Right ventricle myocardium inferior (tissue), 1 donor: ENCODE results near the gene INSYN2B. TPM values are rescaled to one million over a fixed set of nuclear protein-coding genes. Genes with fewer than 3 reads are reported as not detected.

ENCODE experiments used
- ATAC-seq: fragments of 200-7000 bp; cut with Tn5 transposase; one replicate; pipeline ENCODE4 v1.9.1; 2020; ENCODE audit warnings: mild to moderate bottlenecking, moderate library complexity
- DNase-seq: peaks from one replicate; pipeline ENCODE4 v3.0.0; 2021; ENCODE audit errors: missing footprints
- intact Hi-C: fragments of 100-400 bp; cut with DNase I; formaldehyde crosslinking; loops from one replicate; pipeline ENCODE4 v1.11.0; 2022
- long read RNA-seq: library from polyadenylated mRNA; unstranded; transcript quantifications from one replicate; pipeline ENCODE4 v2.0.0, GENCODE V29; 2021
- total RNA-seq: library from RNA; stranded (reverse); fragmentation: NEBNext Ultra II Directional; extraction: Animal tissue kit (Norgen Biotek cat#: 25700); gene quantifications from one replicate; pipeline ENCODE4 v1.2.1, GENCODE V29; 2021
- donor health status: DM: no; HTN: yes; CAD: no; lungs with severe emphysema.

The INSYN2B gene
- total RNA-seq, result 0.87 TPM
- long read RNA-seq, result 0 reads

GRCh38 chr5:169980418-169981053 lies at the start of gene INSYN2B:
TSS of gene INSYN2B (minus strand) at chr5:169980495. CDS start at chr5:169883898, 96,597 bp downstream.
- ATAC-seq, result peak; percentile 94
- no peak for DNase-seq
- intact Hi-C loops, result loop anchor here (2.0 kb wide), 1 partner anchor 274 kb away; no protein-coding TSS in a partner anchor

DNA sequence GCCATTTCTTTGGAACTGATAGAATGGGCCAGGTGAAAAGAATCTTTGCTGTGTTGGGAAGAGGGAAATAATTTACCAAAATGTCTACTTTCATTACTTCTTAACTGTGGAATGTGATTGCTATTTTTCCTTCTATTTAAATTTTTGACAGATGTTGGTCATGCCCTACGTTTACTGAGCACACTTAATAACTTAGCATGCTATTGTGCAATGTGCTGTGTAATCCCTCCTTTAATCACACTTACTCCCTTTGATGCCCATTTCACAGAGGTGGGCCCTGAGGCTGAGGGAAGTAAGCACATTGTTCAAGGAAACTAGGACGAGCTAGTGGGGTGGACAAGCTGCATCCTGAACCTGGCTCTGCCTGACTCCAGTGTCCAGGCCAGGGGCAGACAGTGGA lies 47.8 kb upstream of the INSYN2B start:
- DNase-seq (no peak), ATAC-seq (no peak)
- intact Hi-C loops, result no loop called here

DNA sequence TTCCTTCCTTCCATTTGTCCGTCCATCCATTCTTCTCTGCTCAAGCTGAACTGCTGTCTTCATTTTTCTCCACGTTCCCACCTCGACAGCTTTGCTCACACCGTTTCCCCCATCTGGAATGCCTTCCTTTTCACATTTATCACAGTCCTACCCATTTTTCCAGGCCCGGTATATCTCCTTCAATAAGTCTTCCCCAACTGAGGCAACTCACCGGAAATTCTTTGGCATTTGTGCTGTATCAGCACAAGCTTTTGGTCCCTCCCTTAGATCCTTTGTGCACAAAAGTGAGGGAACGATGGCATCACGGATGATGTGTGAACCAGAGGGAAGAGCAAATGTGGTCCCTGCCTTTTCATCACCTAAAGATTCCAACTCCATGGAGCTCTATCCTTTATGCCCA lies 45.6 kb upstream of the INSYN2B start:
- ATAC-seq (no peak), DNase-seq (no peak)
- intact Hi-C loops, result no loop called here

- no peak for DNase-seq
- ATAC-seq, result no peak
- intact Hi-C loops, result no loop called here
Observed at GRCh38 chr5:170021506-170021905, 41.2 kb upstream of the INSYN2B start.

DNA sequence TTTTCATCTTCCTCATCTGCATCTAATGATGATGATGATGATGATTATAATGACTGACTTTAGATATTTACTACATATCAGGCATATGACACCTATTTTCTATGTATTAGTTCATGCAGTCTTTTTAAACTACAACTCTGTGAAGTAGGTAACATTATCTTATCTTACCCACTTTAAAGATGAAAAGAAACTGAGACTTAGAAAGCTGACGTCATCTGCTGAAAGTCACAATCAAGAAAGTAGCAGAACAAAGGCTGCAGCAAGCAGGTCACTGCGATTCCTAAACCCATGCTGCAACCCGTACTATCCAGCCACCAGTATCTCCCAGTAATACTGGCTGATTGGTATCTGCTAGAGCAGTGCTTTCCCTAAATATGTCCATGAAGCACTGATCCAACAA lies 40.1 kb upstream of the INSYN2B start:
- intact Hi-C loops, result no loop called here
- ATAC-seq, result no peak
- DNase-seq, result no peak

DNA sequence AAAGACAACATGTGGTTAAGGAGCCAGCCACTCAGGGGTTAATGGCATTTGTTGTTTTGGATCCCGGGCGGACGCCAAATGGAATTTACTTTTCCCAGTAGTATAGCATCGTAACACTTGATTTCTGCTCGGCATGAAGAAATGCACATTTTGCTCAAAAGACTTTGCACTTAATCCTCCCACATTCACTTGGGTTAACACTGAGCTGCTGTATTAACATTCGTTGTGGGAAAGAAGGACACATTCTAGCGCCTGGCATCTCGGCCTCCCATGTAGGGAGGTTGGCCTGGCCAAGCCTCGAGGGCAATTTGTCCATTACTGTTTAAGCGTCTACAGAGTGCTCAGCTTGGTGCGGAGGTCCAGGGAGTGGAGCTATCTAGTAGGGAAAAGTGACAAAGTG lies 32.3 kb upstream of the INSYN2B start:
- ATAC-seq, result no peak
- no peak for DNase-seq
- intact Hi-C loops, result no loop called here

DNA sequence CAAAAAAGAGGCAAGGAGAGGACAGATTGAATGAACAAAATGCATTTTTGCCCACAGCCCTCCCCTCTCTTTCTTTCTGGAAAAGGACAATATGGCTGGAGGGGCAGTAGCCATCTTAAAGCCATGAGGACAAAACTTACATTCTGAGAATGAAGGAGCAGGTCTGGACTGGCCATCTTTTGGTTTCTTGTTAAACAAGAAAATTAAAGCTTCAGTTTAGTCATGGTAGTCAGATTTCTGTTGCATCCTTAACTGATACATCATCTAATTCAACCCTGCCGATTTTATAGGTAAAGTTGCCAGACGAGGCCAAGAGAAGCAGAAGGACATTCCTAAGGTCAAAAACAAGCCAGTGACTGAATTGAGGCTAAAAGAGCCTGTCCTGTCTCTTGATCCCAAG lies 31.5 kb upstream of the INSYN2B start:
- no peak for ATAC-seq
- intact Hi-C loops, result no loop called here

DNA sequence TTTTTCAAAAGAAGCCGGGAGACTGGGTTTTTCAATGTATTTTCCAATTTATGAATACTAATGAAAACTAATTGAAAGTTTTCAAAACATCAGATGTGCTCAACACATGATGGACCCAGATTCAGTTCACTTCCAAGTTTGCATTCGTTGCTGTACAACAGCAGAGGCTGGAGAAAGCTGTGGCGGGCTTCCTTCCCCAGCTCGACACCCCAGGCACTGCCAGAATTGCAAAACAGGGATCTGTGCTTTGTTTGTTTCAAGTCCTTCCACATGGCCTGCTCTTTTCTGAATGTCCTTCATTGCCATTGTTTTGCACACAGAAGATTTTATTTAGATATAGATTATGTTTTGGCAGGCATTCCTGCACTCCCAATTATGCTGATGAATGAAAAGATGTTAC lies 30.3 kb upstream of the INSYN2B start:
- ATAC-seq (no peak), DNase-seq (no peak)
- intact Hi-C loops, result no loop called here

More for the DNA sequence above, 31.5 kb upstream of the INSYN2B start:
- DNase-seq, result no peak

DNA sequence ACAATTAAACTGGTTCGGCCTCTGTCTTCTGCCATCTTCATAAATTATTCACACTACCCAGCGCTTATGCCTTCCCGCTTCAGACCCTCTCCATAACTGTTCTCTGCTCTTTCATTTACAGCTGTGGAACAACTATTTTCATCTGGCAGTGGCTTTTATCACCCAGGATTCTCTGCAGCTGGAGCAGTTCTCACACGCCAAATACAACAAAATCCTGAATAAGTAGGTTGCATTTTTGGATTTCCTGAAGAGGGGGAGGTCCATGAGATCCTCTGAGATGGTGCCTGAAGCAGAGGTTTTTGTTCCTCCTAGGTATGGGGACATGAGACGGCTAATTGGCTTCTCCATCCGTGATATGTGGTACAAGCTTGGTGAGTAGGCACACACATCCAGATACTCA lies 28.1 kb upstream of the INSYN2B start:
- DNase-seq, result no peak
- intact Hi-C loops, result no loop called here
- ATAC-seq, result no peak

DNA sequence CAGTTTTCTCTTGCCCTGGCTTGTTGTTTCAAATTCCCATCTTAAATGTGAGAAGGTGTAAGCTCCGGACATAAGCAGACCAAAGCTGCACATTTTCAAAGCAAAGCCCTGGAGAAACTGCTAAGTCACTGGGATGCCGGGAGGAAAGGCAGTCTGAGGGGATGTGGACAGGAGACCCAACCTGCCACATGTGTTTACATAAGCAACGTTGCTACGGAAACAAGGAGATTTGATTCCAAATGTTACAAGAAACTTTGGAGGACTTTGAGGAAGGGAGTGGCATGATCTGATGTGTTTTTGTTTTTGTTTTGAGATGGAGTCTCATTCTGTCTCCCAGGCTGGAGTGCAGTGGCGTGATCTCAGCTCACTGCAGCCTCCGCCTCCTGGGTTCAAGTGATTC lies 25.7 kb upstream of the INSYN2B start:
- no peak for DNase-seq
- no peak for ATAC-seq
- intact Hi-C loops, result no loop called here

GRCh38 chr5:170000155-170000554 lies 19.9 kb upstream of the INSYN2B start:
- intact Hi-C loops, result no loop called here
- no peak for DNase-seq
- ATAC-seq, result no peak

GRCh38 chr5:169999621-170000020 lies 19.3 kb upstream of the INSYN2B start:
- ATAC-seq (no peak), DNase-seq (no peak)
- intact Hi-C loops, result no loop called here

DNA sequence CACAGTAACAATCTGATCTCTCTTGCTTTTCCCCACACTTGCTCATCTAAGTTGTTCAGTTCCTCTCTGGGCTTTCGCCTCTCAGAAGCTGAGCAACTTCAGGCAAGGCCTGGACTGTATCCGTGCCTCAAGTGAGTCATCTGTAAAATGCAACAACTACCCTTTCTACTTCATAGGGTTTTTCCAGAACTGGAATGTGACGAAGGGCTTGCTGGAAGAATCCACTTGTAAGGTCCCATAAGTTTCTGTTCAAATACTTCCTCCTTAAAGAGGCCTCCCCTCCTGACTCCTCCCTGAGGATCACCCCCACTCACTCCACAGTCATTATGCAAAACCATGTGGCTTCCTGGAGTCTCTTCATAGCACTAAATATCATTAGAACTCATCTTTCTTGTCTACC lies 17.5 kb upstream of the INSYN2B start:
- intact Hi-C loops, result no loop called here
- no peak for DNase-seq
- no peak for ATAC-seq

DNA sequence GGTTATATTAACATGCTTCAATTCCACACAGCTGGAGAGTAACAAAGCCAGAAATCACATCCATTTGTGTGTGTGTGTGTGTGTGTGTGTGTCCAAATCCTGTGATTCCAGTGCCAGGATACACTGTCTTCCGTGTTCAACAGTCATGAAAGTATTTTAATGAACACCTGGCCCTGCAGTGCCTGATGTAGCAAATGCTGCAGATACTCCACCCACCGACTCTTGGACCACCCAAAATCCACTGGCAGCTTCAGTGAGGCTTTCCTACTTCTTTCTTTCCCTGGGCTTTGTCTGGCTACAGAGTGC lies 13.1 kb upstream of the INSYN2B start:
- intact Hi-C loops, result no loop called here
- ATAC-seq (no peak), DNase-seq (no peak)

GRCh38 chr5:169992789-169993484 lies 12.6 kb upstream of the INSYN2B start:
- ATAC-seq, result no peak
- intact Hi-C loops, result no loop called here
- DNase-seq, result no peak

DNA sequence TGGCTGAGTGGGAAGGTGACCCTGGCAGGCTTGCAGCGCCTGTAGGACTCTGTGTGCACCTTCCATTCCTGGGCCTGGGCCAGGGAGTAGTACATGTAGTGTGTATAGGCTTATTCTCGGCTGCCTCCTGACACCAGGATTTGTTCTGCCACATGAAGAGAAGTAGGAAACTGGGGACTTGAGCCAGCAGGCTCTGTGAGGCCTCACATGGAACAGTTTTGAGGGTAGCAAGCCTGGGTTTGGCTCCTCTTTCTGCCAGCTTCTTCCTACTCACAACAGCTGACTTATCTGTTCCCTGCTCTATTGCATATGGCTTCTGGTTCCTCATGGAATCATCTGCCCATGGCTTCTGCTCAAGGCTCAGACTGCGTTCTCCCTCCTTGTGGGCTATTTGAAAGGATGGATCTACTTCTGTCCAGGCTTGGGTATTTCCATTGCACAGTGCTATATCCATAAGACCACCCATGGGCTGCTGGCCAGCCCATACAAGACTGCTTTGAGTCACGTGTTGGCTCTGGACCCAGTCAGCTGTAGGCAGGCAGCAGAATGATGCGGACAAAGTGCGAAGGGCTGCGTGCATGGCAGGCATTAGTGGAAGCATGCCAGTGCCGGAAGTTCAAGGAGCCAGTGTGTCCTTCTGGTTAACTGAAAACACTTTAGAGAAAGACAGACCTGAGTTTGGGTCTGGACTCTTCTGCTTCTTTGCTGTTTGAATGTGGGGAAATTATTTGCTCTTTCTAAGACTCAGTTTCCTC lies 11.0 kb upstream of the INSYN2B start:
- intact Hi-C loops, result no loop called here
- ATAC-seq (no peak), DNase-seq (peak; percentile 64)

DNA sequence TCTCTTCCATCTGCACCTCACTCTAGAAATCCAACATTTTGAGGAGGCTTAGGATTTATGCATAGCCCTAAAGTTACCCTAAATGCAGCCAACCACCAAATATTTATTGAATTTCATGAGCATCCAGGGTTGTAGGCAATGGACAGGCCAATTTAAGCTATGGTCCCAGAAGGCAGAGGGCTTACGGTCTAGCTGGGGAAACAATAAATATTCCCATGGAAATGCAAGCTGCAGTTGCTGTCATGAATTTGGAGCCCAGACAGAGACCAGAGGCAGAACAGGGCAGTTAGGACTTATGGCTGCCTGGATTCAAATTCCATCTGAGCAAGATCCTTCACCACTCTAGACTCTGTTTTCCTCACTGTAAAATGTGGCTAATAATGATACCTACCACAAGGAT lies 9.1 kb upstream of the INSYN2B start:
- intact Hi-C loops, result no loop called here
- ATAC-seq (no peak), DNase-seq (no peak)

GRCh38 chr5:169988947-169989346 lies 8.7 kb upstream of the INSYN2B start:
- intact Hi-C loops, result no loop called here
- ATAC-seq (no peak), DNase-seq (no peak)

GRCh38 chr5:169988206-169988605 lies 7.9 kb upstream of the INSYN2B start:
- DNase-seq (no peak), ATAC-seq (no peak)
- intact Hi-C loops, result no loop called here

DNA sequence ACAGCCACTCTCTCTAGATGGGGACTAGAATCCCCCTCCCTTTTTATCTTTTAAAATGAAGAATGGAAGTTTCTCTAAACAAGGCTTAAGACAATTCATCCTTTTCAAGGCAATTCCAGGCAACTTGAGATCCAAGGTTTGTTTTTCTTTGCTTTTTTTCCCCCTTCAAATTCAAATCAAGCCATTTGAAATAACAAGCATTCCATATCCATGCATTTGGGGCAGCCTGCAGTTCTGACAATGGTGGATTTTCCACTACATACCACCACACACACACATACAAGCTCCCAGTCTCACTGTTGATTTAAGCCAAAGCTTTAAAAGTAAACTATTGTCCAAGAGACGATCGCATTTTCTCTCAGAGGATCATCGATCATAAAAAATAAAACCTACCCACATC lies 424 bp downstream of the INSYN2B start:
- DNase-seq (no peak), ATAC-seq (no peak)
- intact Hi-C loops, result loop anchor here (2.0 kb wide), 1 partner anchor 273 kb away; no protein-coding TSS in a partner anchor
